Endothelial cell of umbilical vein (primary cell): Measurements from ENCODE around the gene NRK. TPM values are rescaled to one million over a fixed set of nuclear protein-coding genes. Genes with fewer than 3 reads are reported as not detected.
"Not testable (repeated sequence)": the region's sequence is repeated elsewhere in the genome, so short reads cannot be mapped to it uniquely, and the experiment has no call there.

ENCODE experiments used
- BruUV-seq: library from RNA; stranded (reverse); fragments of 400-500 nt; replicated peaks from 2 replicates; lab custom pipeline; 2021; lab: Mats Ljungman, UMichigan
- CTCF ChIA-PET: fragments of 300-600, 350-600 bp; sonication (Branson Sonifier 250); formaldehyde crosslinking; loops from one replicate; lab custom pipeline; 2021; ENCODE audit warnings: antibody characterized with exemption, inconsistent platforms; lab: Charles Lee
- POLR2A ChIA-PET: fragments of 300-600, 350-600 bp; sonication (Branson Sonifier 250); formaldehyde crosslinking; loops from one replicate; lab custom pipeline; 2021; ENCODE audit warnings: antibody characterized with exemption, inconsistent platforms; lab: Charles Lee
- DNase-seq: peaks from one replicate; pipeline ENCODE4 v3.0.0-alpha.2; 2011; ENCODE audit warnings: low read depth, low spot score
- FAIRE-seq: peaks from 2 replicates; lab custom pipeline; 2011; peaks lifted over from hg19 to GRCh38; lab: Jason Lieb, UNC
- H2AFZ ChIP-seq: 2 replicates; pipeline ENCODE4 v1.6.0; 2012; ENCODE audit warnings: low read depth, low read length, control low read depth, inconsistent platforms
- H3K27ac ChIP-seq: 2 replicates; pipeline ENCODE4 v1.5.1; 2011; ENCODE audit warnings: low read depth, mild to moderate bottlenecking, control low read depth, low read length, moderate library complexity; ENCODE audit not compliant: insufficient read depth
- H3K27me3 ChIP-seq, 2 experiments: 2 replicates each; pipeline versions ENCODE4 v1.6.0 to v1.6.1; 2011; ENCODE audit warnings: low read length in 2 of 2, mixed read lengths in 1 of 2; ENCODE audit not compliant: control insufficient read depth in 2 of 2, insufficient read depth in 2 of 2
- H3K36me3 ChIP-seq, 2 experiments: 2 replicates in 1 of 2; 3 replicates in 1 of 2; pipeline ENCODE4 v1.5.1; 2011; ENCODE audit warnings: low read length in 2 of 2, mild to moderate bottlenecking in 1 of 2, moderate library complexity in 1 of 2; ENCODE audit not compliant: control insufficient read depth in 2 of 2, insufficient read depth in 2 of 2; ENCODE audit errors: extremely low read depth in 1 of 2
- H3K4me1 ChIP-seq: 3 replicates; pipeline ENCODE4 v1.5.1; 2011; ENCODE audit warnings: mild to moderate bottlenecking, low read length; ENCODE audit not compliant: control insufficient read depth, insufficient read depth; ENCODE audit errors: extremely low read depth
- H3K4me2 ChIP-seq: 2 replicates; pipeline ENCODE4 v1.6.1; 2011; ENCODE audit warnings: low read length, control low read depth, mixed read lengths; ENCODE audit not compliant: insufficient read depth
- H3K4me3 ChIP-seq, 3 experiments: fragments of 200-600 bp in 1 of 3; sonication (generic), shearing (Covaris generic) in 1 of 3; replicated peaks in 1 of 3; 2 replicates each; pipeline ENCODE4 v1.5.1; 2011 to 2016; ENCODE audit warnings: control low read depth in 3 of 3, low read length in 3 of 3, mild to moderate bottlenecking in 2 of 3, inconsistent platforms in 1 of 3, low read depth in 1 of 3, moderate library complexity in 1 of 3; ENCODE audit not compliant: insufficient read depth in 1 of 3
- H3K79me2 ChIP-seq: 2 replicates; pipeline ENCODE4 v1.6.0; 2012; ENCODE audit warnings: low read length, inconsistent platforms; ENCODE audit not compliant: control insufficient read depth, insufficient read depth
- H3K9ac ChIP-seq: replicated peaks from 2 replicates; pipeline ENCODE3; 2011; ENCODE audit warnings: low read length, control low read depth; ENCODE audit not compliant: insufficient read depth; ENCODE audit errors: extremely low read depth
- H3K9me1 ChIP-seq: replicated peaks from 3 replicates; pipeline ENCODE4 v1.6.0; 2011; ENCODE audit warnings: mild to moderate bottlenecking, low read length; ENCODE audit not compliant: control insufficient read depth, insufficient read depth; ENCODE audit errors: extremely low read depth
- H3K9me3 ChIP-seq: replicated peaks from 2 replicates; pipeline ENCODE4 v1.5.1; 2012; ENCODE audit warnings: low read length, inconsistent platforms; ENCODE audit not compliant: control insufficient read depth, insufficient read depth
- H4K20me1 ChIP-seq: replicated peaks from 2 replicates; pipeline ENCODE3; 2011; ENCODE audit warnings: mild to moderate bottlenecking, low read length; ENCODE audit not compliant: control insufficient read depth, insufficient read depth; ENCODE audit errors: extremely low read depth
- EZH2 ChIP-seq: IDR thresholded peaks from 2 replicates; pipeline ENCODE4 v1.6.1; 2012; ENCODE audit warnings: borderline replicate concordance, low read depth, mild to moderate bottlenecking, moderate library complexity, low read length, inconsistent platforms; ENCODE audit not compliant: severe bottlenecking
- GATA2 ChIP-seq: IDR thresholded peaks from 2 replicates; pipeline ENCODE4 v1.7.0; 2011; ENCODE audit warnings: low read depth, mild to moderate bottlenecking, moderate library complexity, mixed read lengths, low read length; ENCODE audit not compliant: insufficient read length, insufficient read depth
- dilution Hi-C: fragments of 300-500 bp; cut with MboI; formaldehyde crosslinking; loops from one replicate; pipeline ENCODE4 v1.15.0; 2019; ENCODE audit warnings: low sequenced_read_pairs; ENCODE audit not compliant: extremely low pct_ligation_motif_present
- intact Hi-C: fragments of 100-400 bp; cut with micrococcal nuclease; formaldehyde crosslinking; loops from one replicate; pipeline ENCODE4 v1.10.0; 2022
- polyA plus RNA-seq, 4 experiments: library from polyadenylated mRNA; depleted of rRNA in 3 of 4; stranded (reverse) in 3 of 4; unstranded in 1 of 4; fragments of >200 nt; gene quantifications; 2 replicates each; pipeline versions ENCODE4 v1.2.1 to v1.2.3, GENCODE V29; 2011 to 2012; ENCODE audit warnings: missing spikeins in 1 of 4
- total RNA-seq: library from RNA; stranded (reverse); gene quantifications from 2 replicates; pipeline ENCODE4 v1.2.3, GENCODE V29; 2021

NRK gene
- total and polyA plus RNA-seq, 2 donors (not counting 3 experiments of a cell fraction or from before 2014, with no cell fraction given) = 1.3 to 3.1 TPM

GRCh38 chrX:105981772-105982485 lies 159.6 kb downstream of the NRK start:
- Histone ChIP-seq H4K20me1 (no peaks in the 10 kb centered on the region), H3K4me1 (no peaks in the 10 kb centered on the region), H3K27ac (no peak overlapping the region), H2AFZ (no peak overlapping the region), H3K9me3 (no peaks in the 10 kb centered on the region), H3K79me2 (no peaks in the 10 kb centered on the region), H3K27me3 (no peaks in the 10 kb centered on the region), H3K9ac (no peak overlapping the region), H3K4me3 (no peak overlapping the region), H3K36me3 (no peaks in the 10 kb centered on the region), H3K9me1 (no peaks in the 10 kb centered on the region), H3K4me2 (no peak overlapping the region)
- intact Hi-C loops = no loop called here
- dilution Hi-C loops = no loop called here
- DNase-seq (no peak), FAIRE-seq (no peak)
- ChIA-PET CTCF (no interaction called here), POLR2A (no interaction called here)
- TF ChIP-seq EZH2 (no peak), GATA2 (no peak)
- BruUV-seq = no TSS peak

GRCh38 chrX:105988487-105988886 lies 166.1 kb downstream of the NRK start:
- H4K20me1 ChIP-seq, H2AFZ ChIP-seq, intact Hi-C loops, H3K9me1 ChIP-seq, H3K4me1 ChIP-seq, H3K4me2 ChIP-seq, CTCF ChIA-PET, FAIRE-seq, BruUV-seq, H3K36me3 ChIP-seq, DNase-seq, H3K9me3 ChIP-seq, H3K9ac ChIP-seq, H3K27ac ChIP-seq, POLR2A ChIA-PET, dilution Hi-C loops, H3K79me2 ChIP-seq, H3K27me3 ChIP-seq, H3K4me3 ChIP-seq: not testable (repeated sequence)
